Left ventricle myocardium inferior (tissue), 1 donor: ENCODE data around the gene SBK2. TPM values are rescaled to one million over a fixed set of nuclear protein-coding genes. Genes with fewer than 3 reads are reported as not detected.

Experiments used
- DNase-seq: peaks from one replicate; pipeline ENCODE4 v3.0.0-alpha.2; 2020
- H3K27ac ChIP-seq: fragments of 200-600 bp; replicated peaks from 2 replicates; pipeline ENCODE4 v1.8.0; 2021
- H3K27me3 ChIP-seq: fragments of 200-600 bp; 2 replicates; pipeline ENCODE4 v1.8.0; 2021; ENCODE audit warnings: low read depth
- H3K36me3 ChIP-seq: fragments of 200-600 bp; 2 replicates; pipeline ENCODE4 v1.8.0; 2021
- H3K4me1 ChIP-seq: fragments of 200-600 bp; 2 replicates; pipeline ENCODE4 v1.8.0; 2021
- H3K4me3 ChIP-seq: fragments of 200-600 bp; 2 replicates; pipeline ENCODE4 v1.8.0; 2021; ENCODE audit warnings: mild to moderate bottlenecking, moderate library complexity
- H3K9me3 ChIP-seq: fragments of 200-600 bp; replicated peaks from 2 replicates; pipeline ENCODE4 v1.8.0; 2021
- intact Hi-C: fragments of 100-400 bp; cut with micrococcal nuclease; formaldehyde crosslinking; loops from one replicate; pipeline ENCODE4 v1.11.0; 2022
- total RNA-seq: library from RNA; stranded (reverse); fragmentation: NEBNext Ultra II Directional; extraction: Animal tissue kit (Norgen Biotek cat#: 25700); gene quantifications from one replicate; pipeline ENCODE4 v1.2.1, GENCODE V29; 2021
- TF ChIP-seq, protein P1 (sequence below): fragments of 200-600 bp; IDR thresholded peaks from 2 replicates; pipeline ENCODE4 v1.8.0; 2021; ENCODE audit warnings: antibody characterized with exemption, mild to moderate bottlenecking, borderline replicate concordance
- donor health status: DM: no; HTN: yes; CAD: no; lungs with severe emphysema.

Gene SBK2
- total RNA-seq, 1 donor from 2014 or later: 6.5 TPM

- H3K4me3 ChIP-seq: peak within 1 kb of the TSS; percentile 80
- DNase-seq: no peak
Measured at GRCh38 chr19:55487924-55488687, 48.8 kb downstream of the SBK2 start, which contains the start of gene SSC5D. TSS of gene SSC5D (plus strand) at chr19:55488436. CDS start at chr19:55488590, 154 bp downstream.

GRCh38 chr19:55486971-55487923 lies 49.7 kb downstream of the SBK2 start:
- Histone ChIP-seq H3K9me3 (no peaks in the 10 kb centered on the region), H3K4me1 (peaks cover 62% of the 10 kb centered on the region), H3K4me3 (peak overlapping the region; percentile 80), H3K36me3 (peaks cover 17% of the 10 kb centered on the region), H3K27me3 (peaks cover 12% of the 10 kb centered on the region), H3K27ac (peak overlapping the region; percentile 90)
- peak; percentile 66 for DNase-seq
- TF ChIP-seq, protein P1, sequence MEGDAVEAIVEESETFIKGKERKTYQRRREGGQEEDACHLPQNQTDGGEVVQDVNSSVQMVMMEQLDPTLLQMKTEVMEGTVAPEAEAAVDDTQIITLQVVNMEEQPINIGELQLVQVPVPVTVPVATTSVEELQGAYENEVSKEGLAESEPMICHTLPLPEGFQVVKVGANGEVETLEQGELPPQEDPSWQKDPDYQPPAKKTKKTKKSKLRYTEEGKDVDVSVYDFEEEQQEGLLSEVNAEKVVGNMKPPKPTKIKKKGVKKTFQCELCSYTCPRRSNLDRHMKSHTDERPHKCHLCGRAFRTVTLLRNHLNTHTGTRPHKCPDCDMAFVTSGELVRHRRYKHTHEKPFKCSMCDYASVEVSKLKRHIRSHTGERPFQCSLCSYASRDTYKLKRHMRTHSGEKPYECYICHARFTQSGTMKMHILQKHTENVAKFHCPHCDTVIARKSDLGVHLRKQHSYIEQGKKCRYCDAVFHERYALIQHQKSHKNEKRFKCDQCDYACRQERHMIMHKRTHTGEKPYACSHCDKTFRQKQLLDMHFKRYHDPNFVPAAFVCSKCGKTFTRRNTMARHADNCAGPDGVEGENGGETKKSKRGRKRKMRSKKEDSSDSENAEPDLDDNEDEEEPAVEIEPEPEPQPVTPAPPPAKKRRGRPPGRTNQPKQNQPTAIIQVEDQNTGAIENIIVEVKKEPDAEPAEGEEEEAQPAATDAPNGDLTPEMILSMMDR: no peak
- intact Hi-C loops: no loop called here

More at GRCh38 chr19:55487924-55488687, 48.8 kb downstream of the SBK2 start, which contains the start of gene SSC5D:
- H3K27ac ChIP-seq: peak within 1 kb of the TSS; percentile 90
- TF ChIP-seq, protein P1: no peak
- peaks cover 21% of the 10 kb centered on the region for H3K27me3 ChIP-seq
- intact Hi-C loops: no loop called here
- peaks cover 63% of the 10 kb centered on the region for H3K4me1 ChIP-seq
- H3K9me3 ChIP-seq: no peaks in the 10 kb centered on the region
- peaks cover 8% of the 10 kb centered on the region for H3K36me3 ChIP-seq

- H3K27ac ChIP-seq: peak overlapping the region; percentile 90
- peaks cover 24% of the 10 kb centered on the region for H3K36me3 ChIP-seq
- peak overlapping the region; percentile 80 for H3K4me3 ChIP-seq
- H3K27me3 ChIP-seq: peaks cover 11% of the 10 kb centered on the region
- no peak for DNase-seq
- peaks cover 62% of the 10 kb centered on the region for H3K4me1 ChIP-seq
- TF ChIP-seq, protein P1: peak; percentile 44
- no peaks in the 10 kb centered on the region for H3K9me3 ChIP-seq
- intact Hi-C loops: no loop called here
Measured at GRCh38 chr19:55486043-55486970, 50.6 kb downstream of the SBK2 start.

GRCh38 chr19:55485439-55486011 lies 51.4 kb downstream of the SBK2 start:
- intact Hi-C loops: no loop called here
- H3K27me3 ChIP-seq: peaks cover 7% of the 10 kb centered on the region
- TF ChIP-seq, protein P1: no peak
- no peak for DNase-seq
- H3K4me1 ChIP-seq: peaks cover 62% of the 10 kb centered on the region
- no peaks in the 10 kb centered on the region for H3K9me3 ChIP-seq
- H3K27ac ChIP-seq: peak overlapping the region; percentile 90
- peaks cover 25% of the 10 kb centered on the region for H3K36me3 ChIP-seq
- H3K4me3 ChIP-seq: peak overlapping the region; percentile 80
